Liver (tissue), 9 donors: ENCODE results near the gene CYB561A3. TPM values are rescaled to one million over a fixed set of nuclear protein-coding genes. Genes with fewer than 3 reads are reported as not detected.
A peak's percentile ranks its signal among the peaks of the same experiment; 100 is the strongest.

Experiments
- DNase-seq: peaks from one replicate; pipeline ENCODE4 v3.0.0-alpha.2; 2017; ENCODE audit warnings: low spot score
- H3K27ac ChIP-seq, 2 donors: one replicate each; pipeline ENCODE4 v1.7.0; 2013; ENCODE audit warnings: inconsistent platforms in 2 of 2, low read length in 2 of 2, control low read depth in 1 of 2, low read depth in 1 of 2, mild to moderate bottlenecking in 1 of 2
- H3K27me3 ChIP-seq, 4 donors: one replicate each; pipeline versions ENCODE4 v1.6.1 to v1.7.0; 2013; ENCODE audit warnings: low read length in 3 of 4, inconsistent platforms in 1 of 4, mild to moderate bottlenecking in 1 of 4, moderate library complexity in 1 of 4; ENCODE audit not compliant: control insufficient read depth in 4 of 4, insufficient read depth in 4 of 4
- H3K36me3 ChIP-seq, 4 donors: one replicate each; pipeline versions ENCODE4 v1.6.1 to v1.7.0; 2013; ENCODE audit warnings: low read length in 3 of 4, mild to moderate bottlenecking in 3 of 4, low read depth in 1 of 4, moderate library complexity in 1 of 4; ENCODE audit not compliant: control insufficient read depth in 4 of 4, insufficient read depth in 3 of 4
- H3K4me1 ChIP-seq, 4 donors: one replicate each; pipeline versions ENCODE4 v1.6.1 to v1.7.0; 2013; ENCODE audit warnings: low read length in 3 of 4, mild to moderate bottlenecking in 3 of 4, moderate library complexity in 1 of 4; ENCODE audit not compliant: control insufficient read depth in 4 of 4, insufficient read depth in 4 of 4
- H3K4me3 ChIP-seq, 3 donors: one replicate each; pipeline versions ENCODE4 v1.6.1 to v1.7.0; 2013; ENCODE audit warnings: low read length in 3 of 3, control low read depth in 1 of 3, low read depth in 1 of 3, mild to moderate bottlenecking in 1 of 3
- H3K9ac ChIP-seq, 2 donors: one replicate each; pipeline ENCODE4 v1.7.0; 2013; ENCODE audit warnings: low read length in 2 of 2, mild to moderate bottlenecking in 2 of 2, moderate library complexity in 2 of 2, control low read depth in 1 of 2, low read depth in 1 of 2
- H3K9me3 ChIP-seq, 4 donors: one replicate each; pipeline versions ENCODE4 v1.6.1 to v1.7.0; 2013; ENCODE audit warnings: low read length in 3 of 4; ENCODE audit not compliant: control insufficient read depth in 4 of 4
- EGR1 ChIP-seq, 2 donors: IDR thresholded peaks; 2 replicates each; pipeline ENCODE4 v1.6.1; 2016 to 2018; ENCODE audit warnings: antibody characterized with exemption in 2 of 2, low read depth in 2 of 2
- FOXA1 ChIP-seq: IDR thresholded peaks from 2 replicates; pipeline ENCODE4 v1.6.1; 2016; ENCODE audit warnings: antibody characterized with exemption
- FOXA2 ChIP-seq: IDR thresholded peaks from 2 replicates; pipeline ENCODE4 v1.6.1; 2016; ENCODE audit warnings: antibody characterized with exemption
- JUND ChIP-seq, 2 donors: IDR thresholded peaks; 2 replicates each; pipeline ENCODE4 v1.6.1; 2016; ENCODE audit warnings: antibody characterized with exemption in 2 of 2
- NR2F2 ChIP-seq: IDR thresholded peaks from 2 replicates; pipeline ENCODE4 v1.6.1; 2016; ENCODE audit warnings: antibody characterized with exemption
- RAD21 ChIP-seq, 2 donors: IDR thresholded peaks; 2 replicates each; pipeline ENCODE4 v1.6.1; 2016; ENCODE audit warnings: antibody characterized with exemption in 2 of 2, mild to moderate bottlenecking in 2 of 2
- RXRA ChIP-seq, 2 donors: IDR thresholded peaks; 2 replicates each; pipeline ENCODE4 v1.6.1; 2017 to 2018; ENCODE audit warnings: antibody characterized with exemption in 2 of 2, mild to moderate bottlenecking in 1 of 2
- SP1 ChIP-seq: IDR thresholded peaks from 2 replicates; pipeline ENCODE4 v1.6.1; 2018; ENCODE audit warnings: antibody characterized with exemption, mild to moderate bottlenecking
- TAF1 ChIP-seq: conservative IDR thresholded peaks from 2 replicates; pipeline ENCODE4 v1.6.1; 2016; ENCODE audit warnings: antibody characterized with exemption, mild to moderate bottlenecking
- YY1 ChIP-seq: IDR thresholded peaks from 2 replicates; pipeline ENCODE4 v1.6.1; 2016; ENCODE audit warnings: antibody characterized with exemption, mild to moderate bottlenecking
- WGBS: extraction: QIAGEN DNeasy Blood & Tissue Kit; methylation state at CpG from one replicate; pipeline ENCODE4 v1.1.7; 2013; 5-methylcytosine and 5-hydroxymethylcytosine counted together
- polyA plus RNA-seq, 2 donors: library from polyadenylated mRNA; stranded (reverse) in 1 of 2; unstranded in 1 of 2; fragments of 200-250 nt in 1 of 2; fragments of >200 nt in 1 of 2; fragmentation: Nextera tagmentation in 1 of 2; extraction: Ambion mirVana in 1 of 2; gene quantifications; one replicate each; pipeline versions ENCODE4 v1.2.1 to v1.2.3, GENCODE V29; 2013 to 2015
- total RNA-seq, 2 donors: library from RNA; depleted of rRNA; stranded (reverse); fragments of >200 nt; gene quantifications; one replicate each; pipeline ENCODE4 v1.2.3, GENCODE V29; 2014
- TF ChIP-seq, protein P1 (sequence below): fragments of 150-350 bp; IDR thresholded peaks from 2 replicates; pipeline ENCODE4 v1.5.1; 2017; ENCODE audit warnings: improper control_type of control experiment, low read depth, low read length; ENCODE audit not compliant: missing input control
- TF ChIP-seq, protein P2 (sequence below): IDR thresholded peaks from 2 replicates; pipeline ENCODE4 v1.6.1; 2016; ENCODE audit warnings: antibody characterized with exemption, mild to moderate bottlenecking
- TF ChIP-seq, protein P3 (sequence below): IDR thresholded peaks from 2 replicates; pipeline ENCODE4 v1.6.1; 2016; ENCODE audit warnings: antibody characterized with exemption
- donor health status: healthy.
- donor health status: healthy.
- donor health status: healthy.
- donor health status: healthy.
- donor health status: healthy.

The CYB561A3 gene
- total and polyA plus RNA-seq, 4 donors, result 20.2 to 36.5 (median 28.4) TPM

DNA sequence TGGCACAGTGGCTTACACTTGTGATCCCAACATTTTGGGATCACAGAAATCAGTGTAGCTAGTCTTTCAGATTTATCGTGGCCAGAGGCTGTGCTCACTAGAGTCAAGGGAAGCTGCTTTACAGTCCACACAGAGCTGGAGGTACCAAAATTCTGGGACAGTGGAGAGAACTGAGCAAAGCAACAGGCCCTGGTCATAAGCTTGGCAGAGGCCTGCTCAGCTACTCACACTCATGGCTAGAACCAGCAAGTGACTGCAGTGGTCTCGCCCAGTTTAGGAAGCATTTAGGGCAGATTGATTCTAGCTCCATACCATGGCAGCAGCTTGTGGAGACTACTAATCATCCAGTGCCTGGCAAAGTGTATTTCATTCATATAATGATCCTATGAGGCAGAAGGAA, 39.5 kb upstream of the CYB561A3 start:
- Histone ChIP-seq H3K9ac (no peak overlapping the region), H3K27me3 (no peaks in the 10 kb centered on the region), H3K9me3 (no peaks in the 10 kb centered on the region), H3K36me3 (peaks cover 13 to 59% (median 48%) of the 10 kb centered on the region in 4 donors), H3K4me3 (no peak overlapping the region), H3K27ac (no peak overlapping the region), H3K4me1 (no peaks in the 10 kb centered on the region)
- DNase-seq, result no peak
- TF ChIP-seq RXRA (IDR thresholded peaks at IDR 0.05), result no peak
- TF ChIP-seq, protein P1, sequence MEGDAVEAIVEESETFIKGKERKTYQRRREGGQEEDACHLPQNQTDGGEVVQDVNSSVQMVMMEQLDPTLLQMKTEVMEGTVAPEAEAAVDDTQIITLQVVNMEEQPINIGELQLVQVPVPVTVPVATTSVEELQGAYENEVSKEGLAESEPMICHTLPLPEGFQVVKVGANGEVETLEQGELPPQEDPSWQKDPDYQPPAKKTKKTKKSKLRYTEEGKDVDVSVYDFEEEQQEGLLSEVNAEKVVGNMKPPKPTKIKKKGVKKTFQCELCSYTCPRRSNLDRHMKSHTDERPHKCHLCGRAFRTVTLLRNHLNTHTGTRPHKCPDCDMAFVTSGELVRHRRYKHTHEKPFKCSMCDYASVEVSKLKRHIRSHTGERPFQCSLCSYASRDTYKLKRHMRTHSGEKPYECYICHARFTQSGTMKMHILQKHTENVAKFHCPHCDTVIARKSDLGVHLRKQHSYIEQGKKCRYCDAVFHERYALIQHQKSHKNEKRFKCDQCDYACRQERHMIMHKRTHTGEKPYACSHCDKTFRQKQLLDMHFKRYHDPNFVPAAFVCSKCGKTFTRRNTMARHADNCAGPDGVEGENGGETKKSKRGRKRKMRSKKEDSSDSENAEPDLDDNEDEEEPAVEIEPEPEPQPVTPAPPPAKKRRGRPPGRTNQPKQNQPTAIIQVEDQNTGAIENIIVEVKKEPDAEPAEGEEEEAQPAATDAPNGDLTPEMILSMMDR, result no peak
- no peak for TF ChIP-seq FOXA2
- TF ChIP-seq FOXA1, result no peak
- no peak for TF ChIP-seq NR2F2
- TF ChIP-seq SP1, result no peak
- no peak for TF ChIP-seq YY1
- TF ChIP-seq, protein P2, sequence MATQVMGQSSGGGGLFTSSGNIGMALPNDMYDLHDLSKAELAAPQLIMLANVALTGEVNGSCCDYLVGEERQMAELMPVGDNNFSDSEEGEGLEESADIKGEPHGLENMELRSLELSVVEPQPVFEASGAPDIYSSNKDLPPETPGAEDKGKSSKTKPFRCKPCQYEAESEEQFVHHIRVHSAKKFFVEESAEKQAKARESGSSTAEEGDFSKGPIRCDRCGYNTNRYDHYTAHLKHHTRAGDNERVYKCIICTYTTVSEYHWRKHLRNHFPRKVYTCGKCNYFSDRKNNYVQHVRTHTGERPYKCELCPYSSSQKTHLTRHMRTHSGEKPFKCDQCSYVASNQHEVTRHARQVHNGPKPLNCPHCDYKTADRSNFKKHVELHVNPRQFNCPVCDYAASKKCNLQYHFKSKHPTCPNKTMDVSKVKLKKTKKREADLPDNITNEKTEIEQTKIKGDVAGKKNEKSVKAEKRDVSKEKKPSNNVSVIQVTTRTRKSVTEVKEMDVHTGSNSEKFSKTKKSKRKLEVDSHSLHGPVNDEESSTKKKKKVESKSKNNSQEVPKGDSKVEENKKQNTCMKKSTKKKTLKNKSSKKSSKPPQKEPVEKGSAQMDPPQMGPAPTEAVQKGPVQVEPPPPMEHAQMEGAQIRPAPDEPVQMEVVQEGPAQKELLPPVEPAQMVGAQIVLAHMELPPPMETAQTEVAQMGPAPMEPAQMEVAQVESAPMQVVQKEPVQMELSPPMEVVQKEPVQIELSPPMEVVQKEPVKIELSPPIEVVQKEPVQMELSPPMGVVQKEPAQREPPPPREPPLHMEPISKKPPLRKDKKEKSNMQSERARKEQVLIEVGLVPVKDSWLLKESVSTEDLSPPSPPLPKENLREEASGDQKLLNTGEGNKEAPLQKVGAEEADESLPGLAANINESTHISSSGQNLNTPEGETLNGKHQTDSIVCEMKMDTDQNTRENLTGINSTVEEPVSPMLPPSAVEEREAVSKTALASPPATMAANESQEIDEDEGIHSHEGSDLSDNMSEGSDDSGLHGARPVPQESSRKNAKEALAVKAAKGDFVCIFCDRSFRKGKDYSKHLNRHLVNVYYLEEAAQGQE, result no peak
- no peak for TF ChIP-seq TAF1
- TF ChIP-seq EGR1 (IDR thresholded peaks at IDR 0.05; ENCODE audit: low read depth in 2 of 2), result no peak
- 95% methylated on average over 2 of the region's 2 CpGs for WGBS

DNA sequence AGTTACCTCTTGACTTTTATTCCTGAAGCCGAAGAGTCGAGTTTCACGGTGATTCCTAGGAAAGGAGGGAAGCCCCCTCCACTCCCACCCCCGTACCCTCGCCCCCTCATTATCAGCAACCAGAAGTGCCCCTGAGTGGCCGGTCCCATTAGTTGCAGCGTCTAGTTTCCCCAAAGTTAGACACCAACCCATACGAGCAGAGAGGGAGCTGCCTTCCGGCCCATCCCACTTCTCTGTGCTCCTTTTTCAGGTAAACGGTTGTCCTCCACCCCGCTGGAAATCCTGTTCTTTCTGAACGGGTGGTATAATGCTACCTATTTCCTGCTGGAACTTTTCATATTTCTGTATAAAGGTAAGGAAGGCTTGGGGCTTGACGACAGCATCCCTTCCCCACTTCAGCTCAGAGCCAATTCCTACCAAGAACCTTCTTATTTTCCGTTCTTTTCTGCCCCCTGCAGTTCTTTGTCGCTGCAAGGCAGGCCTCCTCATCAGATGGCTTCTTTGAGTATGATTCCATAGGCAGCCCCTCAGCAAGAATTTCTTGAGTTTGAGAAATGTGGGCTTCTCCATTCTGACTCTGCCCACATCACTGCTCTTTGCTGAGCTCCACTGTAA, 31.4 kb upstream of the CYB561A3 start:
- no peak for DNase-seq

More for the DNA sequence above, 31.4 kb upstream of the CYB561A3 start:
- Histone ChIP-seq H3K36me3 (peaks cover 3 to 10% (median 8%) of the 10 kb centered on the region in 4 donors), H3K4me3 (peak overlapping the region; percentile 81 to 90 (median 87)), H3K9ac (peak overlapping the region; percentile 53 to 66), H3K27ac (peak overlapping the region; percentile 49 to 63), H3K27me3 (no peaks in the 10 kb centered on the region), H3K4me1 (peaks cover 2 to 15% (median 11%) of the 10 kb centered on the region in 4 donors), H3K9me3 (no peaks in the 10 kb centered on the region)
- 6% methylated on average over 15 of the region's 15 CpGs for WGBS
- no peak for TF ChIP-seq NR2F2
- TF ChIP-seq EGR1 (IDR thresholded peaks at IDR 0.05; ENCODE audit: low read depth in 2 of 2), result no peak
- no peak for TF ChIP-seq RXRA (IDR thresholded peaks at IDR 0.05)
- TF ChIP-seq FOXA2, result no peak
- TF ChIP-seq TAF1, result no peak
- TF ChIP-seq FOXA1, result no peak
- TF ChIP-seq, protein P1, result no peak
- no peak for TF ChIP-seq RAD21 (IDR thresholded peaks at IDR 0.05)
- TF ChIP-seq JUND (IDR thresholded peaks at IDR 0.05), result no peak
- TF ChIP-seq, protein P3, sequence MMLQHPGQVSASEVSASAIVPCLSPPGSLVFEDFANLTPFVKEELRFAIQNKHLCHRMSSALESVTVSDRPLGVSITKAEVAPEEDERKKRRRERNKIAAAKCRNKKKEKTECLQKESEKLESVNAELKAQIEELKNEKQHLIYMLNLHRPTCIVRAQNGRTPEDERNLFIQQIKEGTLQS, result no peak
